Neural progenitor cell (in vitro differentiated cells): Measurements from ENCODE around the gene HSBP1L1. TPM values are rescaled to one million over a fixed set of nuclear protein-coding genes. Genes with fewer than 3 reads are reported as not detected.

Experiments
- DNase-seq: peaks from one replicate; pipeline ENCODE4 v3.0.0-alpha.2; 2016; ENCODE audit warnings: low spot score
- H2AFZ ChIP-seq: fragments of 200-600 bp; sonication (generic); replicated peaks from 2 replicates; pipeline ENCODE4 v1.6.1; 2016; ENCODE audit warnings: antibody characterized with exemption
- H3F3A ChIP-seq: fragments of 200-600 bp; sonication (generic); 2 replicates; pipeline ENCODE4 v1.6.1; 2016; ENCODE audit warnings: antibody characterized with exemption, low read depth
- H3K27ac ChIP-seq: fragments of 200-600 bp; sonication (generic); 2 replicates; pipeline ENCODE4 v1.5.1; 2016; ENCODE audit warnings: mild to moderate bottlenecking
- H3K27me3 ChIP-seq: fragments of 200-600 bp; sonication (generic); 2 replicates; pipeline ENCODE4 v1.6.1; 2016; ENCODE audit warnings: mild to moderate bottlenecking, moderate library complexity
- H3K36me3 ChIP-seq: fragments of 200-600 bp; sonication (generic); 2 replicates; pipeline ENCODE4 v1.5.1; 2016
- H3K4me1 ChIP-seq: fragments of 200-600 bp; sonication (generic); 2 replicates; pipeline ENCODE4 v1.6.1; 2016; ENCODE audit warnings: mixed run types
- H3K4me2 ChIP-seq: fragments of 200-600 bp; sonication (generic); 2 replicates; pipeline ENCODE4 v1.6.1; 2016
- H3K4me3 ChIP-seq: fragments of 200-600 bp; sonication (generic); 2 replicates; pipeline ENCODE4 v1.5.1; 2016
- H3K79me2 ChIP-seq: fragments of 200-600 bp; sonication (generic); 2 replicates; pipeline ENCODE4 v1.6.1; 2016; ENCODE audit warnings: low read depth
- H3K9ac ChIP-seq: fragments of 200-600 bp; sonication (generic); 2 replicates; pipeline ENCODE4 v1.6.1; 2016
- H3K9me3 ChIP-seq: fragments of 200-600 bp; sonication (generic); 2 replicates; pipeline ENCODE4 v1.5.1; 2016; ENCODE audit warnings: low read depth
- H4K20me1 ChIP-seq: fragments of 200-600 bp; sonication (generic); 2 replicates; pipeline ENCODE4 v1.6.1; 2016; ENCODE audit warnings: low read depth
- H3K27ac Mint-ChIP-seq: 3 replicates; pipeline ENCODE4 v1.8.0; 2021; ENCODE audit warnings: mixed read lengths
- H3K27me3 Mint-ChIP-seq: 2 replicates; pipeline ENCODE4 v1.8.0; 2022; ENCODE audit warnings: low read depth, mild to moderate bottlenecking, inconsistent platforms, moderate library complexity, mixed read lengths; ENCODE audit not compliant: insufficient read depth
- H3K36me3 Mint-ChIP-seq: 3 replicates; pipeline ENCODE4 v1.8.0; 2021; ENCODE audit warnings: mixed read lengths
- H3K4me1 Mint-ChIP-seq: 3 replicates; pipeline ENCODE4 v1.8.0; 2021; ENCODE audit warnings: mixed read lengths
- H3K4me3 Mint-ChIP-seq: 3 replicates; pipeline ENCODE4 v1.8.0; 2021; ENCODE audit warnings: mild to moderate bottlenecking, moderate library complexity, mixed read lengths
- H3K9me3 Mint-ChIP-seq: 3 replicates; pipeline ENCODE4 v1.8.0; 2020; ENCODE audit warnings: mixed read lengths
- EZH2 ChIP-seq: fragments of 200-600 bp; sonication (generic); IDR thresholded peaks from 2 replicates; pipeline ENCODE4 v1.6.1; 2017; ENCODE audit warnings: antibody characterized with exemption, mild to moderate bottlenecking, moderate library complexity
- EZH2phosphoT487 ChIP-seq: fragments of 200-600 bp; sonication (generic); IDR thresholded peaks from 2 replicates; pipeline ENCODE4 v1.6.1; 2017; ENCODE audit warnings: antibody characterized with exemption
- total RNA-seq: library from RNA; depleted of rRNA; stranded (reverse); fragments of >200 nt; gene quantifications from 2 replicates; pipeline ENCODE4 v1.2.3, GENCODE V29; 2015; ENCODE audit warnings: low replicate concordance
- TF ChIP-seq, protein P1 (sequence below): fragments of 200-600 bp; sonication (generic); IDR thresholded peaks from 2 replicates; pipeline ENCODE4 v1.5.1; 2017; ENCODE audit warnings: antibody characterized with exemption, mild to moderate bottlenecking

HSBP1L1 gene
- total RNA-seq, 1 donor from 2014 or later, result not detected

- Mint-ChIP-seq H3K27ac (no peak overlapping the region), H3K4me1 (no peaks in the 10 kb centered on the region), H3K9me3 (peaks cover 83% of the 10 kb centered on the region), H3K4me3 (no peak overlapping the region), H3K36me3 (peaks cover 77% of the 10 kb centered on the region), H3K27me3 (peaks cover 7% of the 10 kb centered on the region)
- H3K27ac ChIP-seq, result no peak overlapping the region
- no peak overlapping the region for H3K4me3 ChIP-seq
- no peaks in the 10 kb centered on the region for H3K27me3 ChIP-seq
- no peak for DNase-seq
- peaks cover under 1% of the 10 kb centered on the region for H3F3A ChIP-seq
- no peak overlapping the region for H3K4me2 ChIP-seq
- H4K20me1 ChIP-seq, result peaks cover 3% of the 10 kb centered on the region
- peaks cover 26% of the 10 kb centered on the region for H3K9me3 ChIP-seq
- H2AFZ ChIP-seq, result no peak overlapping the region
- TF ChIP-seq, protein P1, sequence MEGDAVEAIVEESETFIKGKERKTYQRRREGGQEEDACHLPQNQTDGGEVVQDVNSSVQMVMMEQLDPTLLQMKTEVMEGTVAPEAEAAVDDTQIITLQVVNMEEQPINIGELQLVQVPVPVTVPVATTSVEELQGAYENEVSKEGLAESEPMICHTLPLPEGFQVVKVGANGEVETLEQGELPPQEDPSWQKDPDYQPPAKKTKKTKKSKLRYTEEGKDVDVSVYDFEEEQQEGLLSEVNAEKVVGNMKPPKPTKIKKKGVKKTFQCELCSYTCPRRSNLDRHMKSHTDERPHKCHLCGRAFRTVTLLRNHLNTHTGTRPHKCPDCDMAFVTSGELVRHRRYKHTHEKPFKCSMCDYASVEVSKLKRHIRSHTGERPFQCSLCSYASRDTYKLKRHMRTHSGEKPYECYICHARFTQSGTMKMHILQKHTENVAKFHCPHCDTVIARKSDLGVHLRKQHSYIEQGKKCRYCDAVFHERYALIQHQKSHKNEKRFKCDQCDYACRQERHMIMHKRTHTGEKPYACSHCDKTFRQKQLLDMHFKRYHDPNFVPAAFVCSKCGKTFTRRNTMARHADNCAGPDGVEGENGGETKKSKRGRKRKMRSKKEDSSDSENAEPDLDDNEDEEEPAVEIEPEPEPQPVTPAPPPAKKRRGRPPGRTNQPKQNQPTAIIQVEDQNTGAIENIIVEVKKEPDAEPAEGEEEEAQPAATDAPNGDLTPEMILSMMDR, result no peak
- no peak for TF ChIP-seq EZH2
- no peak for TF ChIP-seq EZH2phosphoT487
- peaks cover under 1% of the 10 kb centered on the region for H3K4me1 ChIP-seq
- H3K36me3 ChIP-seq, result no peaks in the 10 kb centered on the region
- H3K79me2 ChIP-seq, result no peaks in the 10 kb centered on the region
- no peak overlapping the region for H3K9ac ChIP-seq
These were observed 31.5 kb upstream of the HSBP1L1 start for GRCh38 chr18:79932907-79933306.

DNA sequence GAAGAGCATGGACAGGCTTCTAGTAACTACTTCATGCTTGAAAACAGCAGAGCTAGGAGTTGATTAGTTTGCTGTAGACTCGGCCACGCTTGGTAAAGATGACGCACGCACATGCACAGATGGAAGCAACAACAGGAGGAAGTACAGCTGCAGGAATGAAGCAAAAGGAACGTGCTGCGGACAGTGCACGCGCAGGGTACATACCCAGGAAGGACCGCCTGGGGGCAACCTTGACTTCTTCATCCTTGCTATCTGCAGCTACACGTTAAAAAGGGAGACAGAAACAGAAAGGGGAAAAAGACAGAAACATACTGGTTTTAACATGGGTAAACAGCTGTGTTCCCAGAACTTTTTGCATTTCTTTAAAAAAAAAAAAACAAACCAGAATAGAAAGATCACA is 30.7 kb upstream of the HSBP1L1 start:
- H2AFZ ChIP-seq, result no peak overlapping the region
- no peaks in the 10 kb centered on the region for H3K79me2 ChIP-seq
- DNase-seq, result peak; percentile 36
- H3K36me3 ChIP-seq, result no peaks in the 10 kb centered on the region
- TF ChIP-seq EZH2phosphoT487, result no peak
- TF ChIP-seq, protein P1, result peak; percentile 41
- no peak overlapping the region for H3K4me3 ChIP-seq
- H3K4me2 ChIP-seq, result no peak overlapping the region
- Mint-ChIP-seq H3K27me3 (peaks cover 7% of the 10 kb centered on the region), H3K27ac (no peak overlapping the region), H3K4me3 (no peak overlapping the region), H3K36me3 (peaks cover 76% of the 10 kb centered on the region), H3K9me3 (peaks cover 80% of the 10 kb centered on the region), H3K4me1 (no peaks in the 10 kb centered on the region)
- H3K9ac ChIP-seq, result no peak overlapping the region
- H4K20me1 ChIP-seq, result no peaks in the 10 kb centered on the region
- no peaks in the 10 kb centered on the region for H3K4me1 ChIP-seq
- no peaks in the 10 kb centered on the region for H3K27me3 ChIP-seq
- H3K27ac ChIP-seq, result no peak overlapping the region
- H3F3A ChIP-seq, result no peaks in the 10 kb centered on the region
- peaks cover 26% of the 10 kb centered on the region for H3K9me3 ChIP-seq

DNA sequence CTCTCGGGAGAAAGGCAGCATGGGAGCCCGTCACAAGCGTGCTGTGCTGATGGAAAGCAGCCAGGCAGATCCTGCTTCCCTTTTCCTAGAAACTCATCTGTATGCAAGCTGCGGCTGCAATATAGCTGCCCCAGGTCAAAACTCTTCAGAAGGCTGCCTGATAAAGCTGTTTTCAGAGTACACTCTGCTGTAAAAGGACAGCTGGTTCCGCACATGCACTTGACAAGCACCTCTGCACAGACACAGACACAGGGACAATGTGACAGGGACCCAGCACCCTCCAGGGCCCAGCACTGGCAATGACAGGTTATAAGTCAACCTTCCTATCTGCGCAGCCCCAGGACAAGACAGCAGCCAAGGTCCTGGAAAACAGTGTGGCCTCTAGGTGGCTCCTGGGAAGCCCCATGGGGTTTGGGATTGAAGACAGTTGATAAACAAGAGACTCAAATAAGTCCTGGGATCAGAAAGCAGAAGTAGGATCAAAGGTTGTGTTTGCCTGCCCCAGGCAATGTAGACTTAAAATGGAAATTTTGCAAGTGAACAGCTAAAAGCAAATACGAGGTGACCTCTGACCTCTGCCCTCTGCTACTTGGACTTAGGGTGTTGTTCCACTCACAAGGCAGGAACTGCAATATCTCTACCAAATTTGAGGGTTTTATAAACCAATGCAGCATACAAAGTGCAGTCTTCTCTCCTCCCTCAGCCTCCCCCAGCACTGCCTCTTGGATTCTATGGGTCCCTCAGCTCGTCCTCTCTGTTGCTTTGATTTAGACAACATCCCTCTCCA is 29.9 kb upstream of the HSBP1L1 start:
- H3K79me2 ChIP-seq, result no peaks in the 10 kb centered on the region
- no peak for DNase-seq
- TF ChIP-seq EZH2phosphoT487 (no peak), EZH2 (no peak)
- TF ChIP-seq, protein P1, result peak; percentile 10
- H3K27ac ChIP-seq, result no peak overlapping the region
- H3F3A ChIP-seq, result no peaks in the 10 kb centered on the region
- Mint-ChIP-seq H3K36me3 (peaks cover 76% of the 10 kb centered on the region), H3K9me3 (peaks cover 79% of the 10 kb centered on the region), H3K27ac (no peak overlapping the region), H3K27me3 (peaks cover 7% of the 10 kb centered on the region), H3K4me3 (no peak overlapping the region), H3K4me1 (no peaks in the 10 kb centered on the region)
- no peak overlapping the region for H3K9ac ChIP-seq
- H4K20me1 ChIP-seq, result no peaks in the 10 kb centered on the region
- peaks cover 23% of the 10 kb centered on the region for H3K9me3 ChIP-seq
- H3K4me3 ChIP-seq, result no peak overlapping the region
- H2AFZ ChIP-seq, result no peak overlapping the region
- no peaks in the 10 kb centered on the region for H3K4me1 ChIP-seq
- H3K27me3 ChIP-seq, result no peaks in the 10 kb centered on the region
- no peaks in the 10 kb centered on the region for H3K36me3 ChIP-seq
- H3K4me2 ChIP-seq, result no peak overlapping the region
